Endodermal cell (in vitro differentiated cells): ENCODE measurements around the gene SCUBE1. TPM values are rescaled to one million over a fixed set of nuclear protein-coding genes. Genes with fewer than 3 reads are reported as not detected.

Experiments used
- DNase-seq: peaks from one replicate; pipeline ENCODE4 v3.0.0-alpha.2; 2017
- H3K27ac ChIP-seq: 2 replicates; pipeline ENCODE4 v1.5.1; 2013; ENCODE audit warnings: mild to moderate bottlenecking, low read depth, low read length, moderate library complexity
- H3K27me3 ChIP-seq: 2 replicates; pipeline ENCODE4 v1.6.1; 2013; ENCODE audit warnings: mild to moderate bottlenecking, low read length, moderate library complexity; ENCODE audit not compliant: insufficient read depth, control insufficient read depth, poor library complexity, severe bottlenecking
- H3K36me3 ChIP-seq: 2 replicates; pipeline ENCODE4 v1.7.0; 2013; ENCODE audit warnings: mild to moderate bottlenecking, low read length, moderate library complexity; ENCODE audit not compliant: control insufficient read depth, insufficient read depth
- H3K4me1 ChIP-seq: one replicate; pipeline ENCODE4 v1.7.0; 2013; ENCODE audit warnings: low read length; ENCODE audit not compliant: control insufficient read depth, insufficient read depth
- H3K4me3 ChIP-seq: 2 replicates; pipeline ENCODE4 v1.5.1; 2013; ENCODE audit warnings: mild to moderate bottlenecking, low read length, moderate library complexity
- H3K9ac ChIP-seq: 2 replicates; pipeline ENCODE4 v1.6.1; 2013; ENCODE audit warnings: mild to moderate bottlenecking, low read length, moderate library complexity; ENCODE audit not compliant: poor library complexity, severe bottlenecking; ENCODE audit errors: extremely low read depth
- H3K9me3 ChIP-seq: 2 replicates; pipeline ENCODE4 v1.6.1; 2013; ENCODE audit warnings: mild to moderate bottlenecking, low read length, moderate library complexity; ENCODE audit not compliant: control insufficient read depth
- H3K27ac Mint-ChIP-seq: 2 replicates; pipeline ENCODE4 v1.8.0; 2020; ENCODE audit warnings: mixed read lengths
- H3K27me3 Mint-ChIP-seq: 2 replicates; pipeline ENCODE4 v1.8.0; 2021; ENCODE audit warnings: mild to moderate bottlenecking, mixed read lengths; ENCODE audit not compliant: insufficient read depth
- H3K36me3 Mint-ChIP-seq: 2 replicates; pipeline ENCODE4 v1.8.0; 2020; ENCODE audit warnings: low read depth, mixed read lengths
- H3K4me1 Mint-ChIP-seq: 2 replicates; pipeline ENCODE4 v1.8.0; 2020; ENCODE audit warnings: mixed read lengths
- H3K4me3 Mint-ChIP-seq: 2 replicates; pipeline ENCODE4 v1.8.0; 2020; ENCODE audit warnings: mild to moderate bottlenecking, moderate library complexity, mixed read lengths
- H3K9me3 Mint-ChIP-seq: 2 replicates; pipeline ENCODE4 v1.8.0; 2020; ENCODE audit warnings: mild to moderate bottlenecking, mixed read lengths
- WGBS, 2 experiments: methylation state at CpG; one replicate each; pipeline versions ENCODE4 v1.1.5 to v1.1.7; 2013; ENCODE audit warnings: missing lambda C conversion rate in 2 of 2, mixed read lengths in 1 of 2; ENCODE audit not compliant: insufficient coverage in 1 of 2, insufficient read length in 1 of 2; 5-methylcytosine and 5-hydroxymethylcytosine counted together
- total RNA-seq, 2 donors: library from RNA; stranded (reverse); fragmentation: NEBNext Ultra II Directional in 1 of 2; extraction: Animal tissue kit (Norgen Biotek cat#: 25700) in 1 of 2; gene quantifications; 2 replicates in 1 of 2; 3 replicates in 1 of 2; pipeline ENCODE4 v1.2.1, GENCODE V29; 2021
- TF ChIP-seq, protein P1 (sequence below): fragments of 200-600 bp; sonication (generic); conservative IDR thresholded peaks from 2 replicates; pipeline ENCODE4 v1.5.0; 2021; ENCODE audit warnings: antibody characterized with exemption, mild to moderate bottlenecking

SCUBE1 gene
- total RNA-seq, 2 donors from 2014 or later: 0.13 to 0.95 TPM

DNA sequence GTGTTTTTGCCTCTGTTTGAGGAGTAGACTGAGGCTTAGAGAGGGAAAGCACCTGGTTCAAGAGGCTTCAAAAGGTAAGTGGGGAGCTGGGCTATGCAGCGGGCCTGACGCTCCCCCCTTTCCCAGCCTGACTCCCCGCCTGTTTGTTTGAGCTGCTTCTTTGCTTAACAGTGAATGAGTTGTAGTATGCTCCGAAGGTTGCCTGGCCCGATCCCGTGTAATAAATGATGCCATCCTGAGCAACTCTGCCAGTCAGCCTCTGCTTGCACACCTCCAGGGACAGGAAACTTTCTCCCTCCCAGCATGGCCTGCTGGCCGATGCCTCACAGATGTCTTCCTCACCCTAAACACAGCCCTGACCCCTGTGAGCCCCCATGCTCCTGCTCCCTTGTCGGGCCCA is 110.7 kb downstream of the SCUBE1 start:
- peaks cover 10% of the 10 kb centered on the region for H3K4me1 Mint-ChIP-seq
- WGBS, 2 experiments: 90 to 91% methylated on average over 2 to 8 of the region's 8 CpGs

DNA sequence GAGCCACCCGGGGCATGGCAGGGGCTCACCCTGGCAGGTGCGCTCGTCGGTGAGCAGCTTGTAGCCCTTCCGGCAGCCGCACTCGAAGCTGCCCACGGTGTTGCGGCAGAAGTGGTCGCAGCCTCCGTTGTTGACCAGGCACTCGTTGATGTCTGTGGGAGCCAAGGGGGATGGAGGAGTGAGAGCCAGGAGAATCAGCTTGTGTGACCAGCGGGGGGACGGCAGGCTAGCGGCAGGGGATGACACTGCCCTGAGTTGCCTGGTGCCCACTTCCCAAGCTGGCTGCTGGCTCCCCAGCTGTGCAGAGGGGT is 111.5 kb downstream of the SCUBE1 start:
- no peak overlapping the region for H3K4me3 Mint-ChIP-seq
- H3K27me3 Mint-ChIP-seq: no peaks in the 10 kb centered on the region

More for the DNA sequence above, 110.7 kb downstream of the SCUBE1 start:
- no peak overlapping the region for H3K9ac ChIP-seq
- TF ChIP-seq, protein P1, sequence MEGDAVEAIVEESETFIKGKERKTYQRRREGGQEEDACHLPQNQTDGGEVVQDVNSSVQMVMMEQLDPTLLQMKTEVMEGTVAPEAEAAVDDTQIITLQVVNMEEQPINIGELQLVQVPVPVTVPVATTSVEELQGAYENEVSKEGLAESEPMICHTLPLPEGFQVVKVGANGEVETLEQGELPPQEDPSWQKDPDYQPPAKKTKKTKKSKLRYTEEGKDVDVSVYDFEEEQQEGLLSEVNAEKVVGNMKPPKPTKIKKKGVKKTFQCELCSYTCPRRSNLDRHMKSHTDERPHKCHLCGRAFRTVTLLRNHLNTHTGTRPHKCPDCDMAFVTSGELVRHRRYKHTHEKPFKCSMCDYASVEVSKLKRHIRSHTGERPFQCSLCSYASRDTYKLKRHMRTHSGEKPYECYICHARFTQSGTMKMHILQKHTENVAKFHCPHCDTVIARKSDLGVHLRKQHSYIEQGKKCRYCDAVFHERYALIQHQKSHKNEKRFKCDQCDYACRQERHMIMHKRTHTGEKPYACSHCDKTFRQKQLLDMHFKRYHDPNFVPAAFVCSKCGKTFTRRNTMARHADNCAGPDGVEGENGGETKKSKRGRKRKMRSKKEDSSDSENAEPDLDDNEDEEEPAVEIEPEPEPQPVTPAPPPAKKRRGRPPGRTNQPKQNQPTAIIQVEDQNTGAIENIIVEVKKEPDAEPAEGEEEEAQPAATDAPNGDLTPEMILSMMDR: no peak
- Mint-ChIP-seq H3K27me3 (no peaks in the 10 kb centered on the region), H3K27ac (no peak overlapping the region), H3K9me3 (no peaks in the 10 kb centered on the region), H3K36me3 (no peaks in the 10 kb centered on the region), H3K4me3 (no peak overlapping the region)
- no peak for DNase-seq
- H3K9me3 ChIP-seq: no peaks in the 10 kb centered on the region
- no peak overlapping the region for H3K4me3 ChIP-seq
- no peaks in the 10 kb centered on the region for H3K4me1 ChIP-seq
- no peaks in the 10 kb centered on the region for H3K27me3 ChIP-seq
- no peak overlapping the region for H3K27ac ChIP-seq
- no peaks in the 10 kb centered on the region for H3K36me3 ChIP-seq

DNA sequence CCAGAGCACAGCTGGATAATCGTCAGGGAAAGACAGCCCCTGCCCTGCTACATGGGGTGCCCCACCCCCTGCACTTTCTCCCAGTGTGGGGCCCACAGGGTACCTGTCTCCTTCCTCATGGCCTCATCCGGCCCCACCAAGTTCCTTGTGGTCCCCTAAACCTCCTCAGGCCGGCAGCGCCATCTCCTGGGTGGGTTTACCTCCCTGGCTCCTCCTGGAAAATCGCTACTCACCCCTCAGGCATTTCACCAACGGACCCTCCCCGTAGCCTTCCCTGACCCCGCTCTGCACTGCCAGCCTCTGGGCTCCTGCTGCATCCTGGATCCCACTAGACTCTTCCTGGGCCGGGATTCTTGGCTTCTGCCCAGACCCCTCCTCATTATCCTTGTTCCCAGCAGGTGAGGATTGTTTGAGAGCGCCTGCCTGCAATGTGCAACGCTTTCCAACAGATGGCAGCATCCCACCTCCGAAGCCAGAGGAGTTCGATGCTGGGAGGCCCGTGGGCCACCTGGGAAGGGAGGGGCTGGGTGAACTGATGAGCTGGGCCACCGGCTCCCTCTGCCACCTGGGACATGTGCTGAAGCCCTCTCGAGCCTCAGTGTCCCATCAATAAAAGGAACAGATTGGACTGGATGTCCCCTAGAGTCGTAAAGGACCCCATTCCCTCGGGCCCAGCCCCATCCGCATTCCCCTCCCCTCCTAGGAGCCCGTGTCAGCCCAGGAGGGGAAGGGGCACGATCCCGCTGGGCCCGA is 112.0 kb downstream of the SCUBE1 start:
- no peaks in the 10 kb centered on the region for H3K36me3 ChIP-seq
- H3K4me1 ChIP-seq: peaks cover 7% of the 10 kb centered on the region
- Mint-ChIP-seq H3K36me3 (no peaks in the 10 kb centered on the region), H3K27ac (no peak overlapping the region), H3K4me3 (peak overlapping the region; percentile 32), H3K27me3 (no peaks in the 10 kb centered on the region), H3K9me3 (no peaks in the 10 kb centered on the region), H3K4me1 (peaks cover 13% of the 10 kb centered on the region)
- H3K27me3 ChIP-seq: no peaks in the 10 kb centered on the region
- H3K4me3 ChIP-seq: no peak overlapping the region
- H3K9ac ChIP-seq: no peak overlapping the region
- H3K9me3 ChIP-seq: no peaks in the 10 kb centered on the region
- peak; percentile 97 for DNase-seq
- WGBS, 2 experiments: 24 to 36% methylated on average over 14 to 23 of the region's 23 CpGs
- no peak overlapping the region for H3K27ac ChIP-seq
- TF ChIP-seq, protein P1: peak; percentile 99

More for the DNA sequence above, 111.5 kb downstream of the SCUBE1 start:
- H3K27ac ChIP-seq: no peak overlapping the region
- WGBS, 2 experiments: 89 to 91% methylated on average over 9 to 15 of the region's 15 CpGs
- H3K27ac Mint-ChIP-seq: no peak overlapping the region
- no peak for DNase-seq
- H3K4me1 ChIP-seq: peaks cover 4% of the 10 kb centered on the region
- H3K9me3 Mint-ChIP-seq: no peaks in the 10 kb centered on the region
- no peak overlapping the region for H3K9ac ChIP-seq
- no peak overlapping the region for H3K4me3 ChIP-seq
- TF ChIP-seq, protein P1: no peak
- peaks cover 11% of the 10 kb centered on the region for H3K4me1 Mint-ChIP-seq
- H3K36me3 ChIP-seq: no peaks in the 10 kb centered on the region
- H3K9me3 ChIP-seq: no peaks in the 10 kb centered on the region
- H3K27me3 ChIP-seq: no peaks in the 10 kb centered on the region
- no peaks in the 10 kb centered on the region for H3K36me3 Mint-ChIP-seq
